ENCODE data around the gene MOB3B. TPM values are rescaled to one million over a fixed set of nuclear protein-coding genes. Genes with fewer than 3 reads are reported as not detected.

The MOB3B gene
- 0.07 TPM in 2 replicates for total RNA-seq

- peak; percentile 5 for DNase-seq (ENCODE audit: low read depth, low spot score)
These were observed at the start of gene MOB3B for GRCh38 chr9:27529316-27530278. TSS of gene MOB3B (minus strand) at chr9:27529814. CDS start at chr9:27455550, 74,264 bp downstream.

GRCh38 chr9:27573634-27574590, 44.3 kb upstream of the MOB3B start:
- peak; percentile 98 for DNase-seq (ENCODE audit: low read depth, low spot score)

- DNase-seq (ENCODE audit: low read depth, low spot score): no peak
These were observed 43.5 kb upstream of the MOB3B start, which contains the start of gene C9orf72 for GRCh38 chr9:27572918-27573633. TSS of gene C9orf72 (minus strand) at chr9:27573481. CDS start at chr9:27567120, 6,361 bp downstream.

DNA sequence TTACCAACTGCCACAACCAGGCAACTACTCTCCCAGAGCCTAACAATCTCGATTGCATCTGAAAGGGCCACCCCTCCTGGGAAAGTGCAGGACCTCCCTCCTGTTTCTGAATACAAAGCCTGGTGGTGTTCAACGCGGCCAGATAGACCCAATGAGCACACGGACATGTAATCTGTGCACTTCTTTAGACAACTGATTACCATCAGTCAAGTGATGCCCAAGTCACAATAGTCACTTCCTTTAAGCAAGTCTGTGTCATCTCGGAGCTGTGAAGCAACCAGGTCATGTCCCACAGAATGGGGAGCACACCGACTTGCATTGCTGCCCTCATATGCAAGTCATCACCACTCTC, 42.9 kb upstream of the MOB3B start:
- no peak for DNase-seq (ENCODE audit: low read depth, low spot score)

- DNase-seq (ENCODE audit: low read depth, low spot score): no peak
These were observed 42.4 kb upstream of the MOB3B start for GRCh38 chr9:27572061-27572460.

- DNase-seq (ENCODE audit: low read depth, low spot score): no peak
These were observed 41.4 kb upstream of the MOB3B start for GRCh38 chr9:27571011-27571410.

- DNase-seq (ENCODE audit: low read depth, low spot score): no peak
These were observed 39.8 kb upstream of the MOB3B start for GRCh38 chr9:27569406-27569805.

- DNase-seq (ENCODE audit: low read depth, low spot score): no peak
These were observed 36.5 kb upstream of the MOB3B start for GRCh38 chr9:27566118-27566517.

DNA sequence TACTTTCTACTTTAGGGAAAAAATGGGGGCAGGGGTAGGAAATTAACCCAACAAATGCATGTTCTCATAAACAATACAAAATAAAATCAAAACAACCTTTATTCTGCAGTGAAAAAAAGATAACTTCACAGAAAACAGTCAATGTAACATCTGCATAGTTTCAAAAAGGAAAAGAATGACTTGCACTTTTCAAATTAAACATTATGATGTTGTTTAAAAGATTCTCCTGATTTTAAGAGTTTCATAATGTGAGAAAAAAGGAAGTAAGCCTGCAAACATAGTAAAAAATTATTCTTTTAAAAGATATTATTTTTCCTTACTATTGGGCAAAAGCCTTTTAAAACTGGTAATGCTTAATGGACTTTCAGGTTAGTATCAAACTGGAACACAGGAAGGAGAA, 36.1 kb upstream of the MOB3B start:
- no peak for DNase-seq (ENCODE audit: low read depth, low spot score)

- no peak for DNase-seq (ENCODE audit: low read depth, low spot score)
These were observed 35.1 kb upstream of the MOB3B start for GRCh38 chr9:27564670-27565069.

- DNase-seq (ENCODE audit: low read depth, low spot score): no peak
These were observed 34.3 kb upstream of the MOB3B start for GRCh38 chr9:27563738-27564430.

- no peak for DNase-seq (ENCODE audit: low read depth, low spot score)
These were observed 32.1 kb upstream of the MOB3B start for GRCh38 chr9:27561685-27562084.

GRCh38 chr9:27560457-27560856, 30.8 kb upstream of the MOB3B start:
- no peak for DNase-seq (ENCODE audit: low read depth, low spot score)

- no peak for DNase-seq (ENCODE audit: low read depth, low spot score)
These were observed 28.7 kb upstream of the MOB3B start for GRCh38 chr9:27558307-27558706.

DNA sequence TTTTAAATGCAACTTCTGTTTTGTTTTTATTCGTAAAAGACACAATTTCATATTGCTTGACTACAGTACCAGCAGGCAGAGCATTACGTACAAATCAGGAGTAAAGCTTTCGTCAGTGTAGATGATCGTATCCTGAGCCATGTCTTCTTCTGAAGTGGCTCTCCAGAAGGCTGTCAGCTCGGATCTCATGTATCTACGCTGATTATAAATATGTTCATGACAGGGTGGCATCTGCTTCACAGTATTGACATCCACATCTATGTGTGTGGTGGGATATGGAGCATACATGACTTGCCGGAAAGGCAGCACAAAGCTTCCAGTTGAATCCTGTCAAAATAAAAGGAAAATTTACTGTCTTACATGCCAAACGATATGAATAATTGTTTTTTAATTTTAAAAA, 26.9 kb upstream of the MOB3B start:
- no peak for DNase-seq (ENCODE audit: low read depth, low spot score)

DNA sequence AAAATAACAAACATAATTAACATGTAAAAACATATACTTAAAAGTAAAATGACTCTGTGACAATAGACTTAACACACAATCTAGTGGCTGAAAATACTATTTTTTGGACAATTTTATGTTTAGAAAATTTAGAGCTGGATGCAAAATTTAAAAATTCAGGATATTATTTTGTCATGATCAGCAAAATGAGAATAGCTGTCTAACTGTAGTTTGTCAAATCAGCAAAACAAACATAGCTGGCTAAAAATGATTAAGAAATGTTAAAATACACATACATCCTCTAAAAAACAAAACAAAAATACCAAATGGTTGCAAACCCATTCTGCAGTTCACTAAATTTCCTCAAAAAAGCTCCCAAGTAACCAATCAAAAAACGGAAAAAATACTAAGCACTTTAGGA, 25.1 kb upstream of the MOB3B start:
- no peak for DNase-seq (ENCODE audit: low read depth, low spot score)

DNA sequence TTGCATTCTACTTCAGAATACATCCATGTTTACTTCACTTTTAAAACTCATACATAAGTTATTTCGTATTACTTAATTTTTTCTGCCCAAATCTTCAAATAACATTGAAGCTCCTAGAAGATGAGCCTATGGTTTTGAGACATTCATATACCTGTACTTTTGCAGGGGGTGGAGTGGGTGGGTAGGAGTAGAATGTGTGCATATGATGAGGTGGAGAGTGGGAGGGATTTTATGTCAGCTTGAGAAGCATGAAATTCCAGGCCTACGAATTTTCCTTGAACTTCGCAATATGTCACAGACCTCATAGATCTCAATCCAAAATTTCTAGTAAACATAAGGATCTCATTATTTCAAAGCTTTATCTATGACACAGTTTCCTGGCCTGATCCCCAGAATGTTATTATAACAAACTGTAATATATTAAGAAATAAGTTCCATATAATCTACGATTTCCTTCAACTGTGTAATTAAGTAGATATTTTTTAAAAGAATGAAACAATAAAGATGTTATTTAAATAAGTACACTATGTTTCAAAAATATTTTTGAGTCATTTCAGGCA, 19.7 kb upstream of the MOB3B start:
- no peak for DNase-seq (ENCODE audit: low read depth, low spot score)

DNA sequence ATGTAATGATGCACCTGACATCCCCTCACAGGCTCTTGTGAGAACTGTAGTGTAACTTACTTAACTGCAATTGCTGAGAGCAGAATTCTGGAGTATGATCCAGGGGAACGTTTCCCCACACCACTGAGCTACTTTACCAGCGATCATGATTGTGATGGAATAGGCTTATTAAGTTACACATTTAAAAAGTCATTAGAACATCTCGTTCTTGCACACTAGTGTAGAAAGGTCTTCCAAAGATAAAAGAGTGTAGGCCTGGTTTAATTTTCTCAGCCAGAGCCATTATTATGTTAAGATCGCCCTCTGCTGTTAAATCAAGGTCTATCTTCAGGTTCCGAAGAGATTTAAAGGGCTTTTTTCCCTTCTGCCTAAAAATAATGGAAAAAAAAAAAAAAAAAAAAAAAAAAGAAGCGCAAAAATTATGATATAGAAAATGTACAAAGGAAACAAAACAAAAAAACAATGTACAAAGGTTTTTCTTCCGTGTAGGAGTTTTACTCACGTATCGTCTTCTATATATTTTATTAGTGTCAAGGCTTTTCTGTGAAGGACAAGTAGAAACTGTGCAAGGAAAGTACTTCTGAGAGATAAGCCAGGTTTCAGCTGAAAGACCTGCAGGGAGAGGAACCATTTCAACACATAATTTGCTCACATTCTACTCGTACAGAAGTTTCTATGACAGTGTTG, 18.6 kb upstream of the MOB3B start:
- no peak for DNase-seq (ENCODE audit: low read depth, low spot score)

DNA sequence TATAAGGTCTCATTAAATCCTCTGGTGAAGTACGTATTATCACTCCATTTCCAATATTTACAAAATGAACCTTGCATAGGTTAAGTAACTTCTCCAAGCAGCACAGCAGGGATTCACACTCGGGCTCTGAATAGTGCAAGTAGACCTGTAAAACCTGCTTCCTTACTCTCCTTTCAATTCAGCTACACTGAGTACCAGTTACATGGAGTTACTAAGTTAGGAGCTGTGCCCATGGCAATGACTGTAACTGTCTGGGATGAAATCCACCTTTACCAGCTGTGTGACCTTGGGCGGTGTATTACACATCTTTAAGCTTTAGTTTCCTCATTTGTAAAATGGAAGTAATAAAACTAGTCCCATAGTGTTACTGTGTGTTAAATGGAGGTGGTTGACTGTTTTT, 15.9 kb upstream of the MOB3B start:
- DNase-seq (ENCODE audit: low read depth, low spot score): no peak

GRCh38 chr9:27542508-27542907, 12.9 kb upstream of the MOB3B start:
- no peak for DNase-seq (ENCODE audit: low read depth, low spot score)
